HCT116 (cell line): Measurements from ENCODE around the gene SFR1. TPM values are rescaled to one million over a fixed set of nuclear protein-coding genes. Genes with fewer than 3 reads are reported as not detected.
A peak's percentile ranks its signal among the peaks of the same experiment; 100 is the strongest.

Source experiments
- ATAC-seq: fragments of 200-7000 bp; cut with Tn5 transposase; 2 replicates; pipeline ENCODE4 v1.9.1; 2020; ENCODE audit warnings: mild to moderate bottlenecking, moderate library complexity
- BruUV-seq: library from RNA; stranded (reverse); fragments of 400-500 nt; replicated peaks from 2 replicates; lab custom pipeline; 2021; lab: Mats Ljungman, UMichigan
- CTCF ChIA-PET: fragments of 300-600 bp; sonication (Branson Sonifier 250); formaldehyde crosslinking; loops from one replicate; lab custom pipeline; 2021; ENCODE audit warnings: antibody characterized with exemption; lab: Charles Lee
- POLR2A ChIA-PET: fragments of 300-600, 350-600 bp; sonication (Branson Sonifier 250); formaldehyde crosslinking; loops from one replicate; lab custom pipeline; 2021; ENCODE audit warnings: antibody characterized with exemption; lab: Charles Lee
- RAD21 ChIA-PET, 2 experiments: fragments of 300-600 bp; sonication (Branson Sonifier 250); formaldehyde crosslinking; loops; one replicate each; lab custom pipeline; 2023; ENCODE audit warnings: low total read pairs in 2 of 2; ENCODE audit not compliant: uncharacterized antibody in 2 of 2, unreplicated experiment in 2 of 2, low non-redundant PET in 1 of 2; lab: Charles Lee
- DNase-seq: peaks from one replicate; pipeline ENCODE4 v3.0.0-alpha.2; 2010; ENCODE audit warnings: low read depth, low spot score
- H2AFZ ChIP-seq: fragments of 200-600 bp; shearing (Covaris generic), sonication (generic); 2 replicates; pipeline ENCODE4 v1.6.1; 2017; ENCODE audit warnings: low read depth, mixed run types, mixed read lengths, antibody characterized with exemption, low read length; ENCODE audit not compliant: poor library complexity, severe bottlenecking
- H3K27ac ChIP-seq: 2 replicates; pipeline ENCODE4 v1.5.1; 2012; ENCODE audit warnings: low read depth, low read length
- H3K27me3 ChIP-seq: fragments of 200-600 bp; sonication (generic); 2 replicates; pipeline ENCODE4 v1.6.1; 2016; ENCODE audit warnings: mixed run types, low read length, mixed read lengths; ENCODE audit not compliant: insufficient read depth
- H3K36me3 ChIP-seq, 2 experiments: fragments of 200-500 bp in 1 of 2; fragments of 200-600 bp in 1 of 2; sonication (Bioruptor generic) in 1 of 2; sonication (generic) in 1 of 2; 2 replicates each; pipeline versions ENCODE4 v1.5.1 to v1.6.1; 2014 to 2016; ENCODE audit warnings: low read length in 2 of 2, inconsistent platforms in 1 of 2, mixed read lengths in 1 of 2, mixed run types in 1 of 2; ENCODE audit not compliant: insufficient read depth in 2 of 2, control insufficient read depth in 1 of 2
- H3K4me1 ChIP-seq, 2 experiments: fragments of 200-600 bp in 1 of 2; sonication (generic) in 1 of 2; 2 replicates each; pipeline versions ENCODE4 v1.5.1 to v1.6.1; 2012 to 2017; ENCODE audit warnings: low read length in 2 of 2, inconsistent platforms in 1 of 2, mild to moderate bottlenecking in 1 of 2, mixed read lengths in 1 of 2, mixed run types in 1 of 2, moderate library complexity in 1 of 2; ENCODE audit not compliant: insufficient read depth in 2 of 2, control insufficient read depth in 1 of 2
- H3K4me2 ChIP-seq: fragments of 200-600 bp; sonication (generic); 2 replicates; pipeline ENCODE4 v1.6.1; 2017; ENCODE audit warnings: mixed run types, low read length, mixed read lengths
- H3K4me3 ChIP-seq, 2 experiments: fragments of 200-600 bp in 1 of 2; sonication (generic) in 1 of 2; replicated peaks in 1 of 2; 2 replicates each; pipeline ENCODE4 v1.5.1; 2011 to 2016; ENCODE audit warnings: low read length in 2 of 2, control low read depth in 1 of 2, low read depth in 1 of 2, mild to moderate bottlenecking in 1 of 2, mixed read lengths in 1 of 2, mixed run types in 1 of 2
- H3K79me2 ChIP-seq: fragments of 200-600 bp; sonication (generic); 2 replicates; pipeline ENCODE4 v1.6.1; 2017; ENCODE audit warnings: mild to moderate bottlenecking, mixed run types, low read length, moderate library complexity, mixed read lengths; ENCODE audit not compliant: insufficient read depth
- H3K9ac ChIP-seq: fragments of 200-600 bp; sonication (generic); 2 replicates; pipeline ENCODE4 v1.6.1; 2016; ENCODE audit warnings: low read length, mixed read lengths
- H3K9me2 ChIP-seq: fragments of 200-600 bp; sonication (generic), shearing (Covaris generic); 2 replicates; pipeline ENCODE4 v1.6.1; 2017; ENCODE audit warnings: mixed run types, mild to moderate bottlenecking, moderate library complexity; ENCODE audit not compliant: insufficient read depth
- H3K9me3 ChIP-seq, 2 experiments: fragments of 200-500 bp in 1 of 2; fragments of 200-600 bp in 1 of 2; sonication (Bioruptor generic) in 1 of 2; sonication (generic) in 1 of 2; 2 replicates each; pipeline ENCODE4 v1.6.1; 2014 to 2017; ENCODE audit warnings: low read length in 2 of 2, mixed read lengths in 2 of 2, inconsistent platforms in 1 of 2, low read depth in 1 of 2, mild to moderate bottlenecking in 1 of 2, mixed run types in 1 of 2, moderate library complexity in 1 of 2; ENCODE audit not compliant: control insufficient read depth in 1 of 2, insufficient read depth in 1 of 2
- H4K20me1 ChIP-seq: fragments of 200-600 bp; sonication (generic), shearing (Covaris generic); 2 replicates; pipeline ENCODE4 v1.6.1; 2017; ENCODE audit warnings: mixed run types, mild to moderate bottlenecking, moderate library complexity; ENCODE audit not compliant: insufficient read depth
- CEBPB ChIP-seq: IDR thresholded peaks from 2 replicates; pipeline ENCODE4 v1.6.1; 2012; ENCODE audit warnings: low read depth
- ELF1 ChIP-seq: IDR thresholded peaks from 2 replicates; pipeline ENCODE4 v1.6.1; 2012; ENCODE audit warnings: low read depth, borderline replicate concordance
- EZH2 ChIP-seq: fragments of 200-600 bp; sonication (generic); IDR thresholded peaks from 2 replicates; pipeline ENCODE4 v1.6.1; 2017; ENCODE audit warnings: antibody characterized with exemption, mixed run types
- EZH2phosphoT487 ChIP-seq: fragments of 200-600 bp; IDR thresholded peaks from 2 replicates; pipeline ENCODE4 v1.6.1; 2018; ENCODE audit warnings: antibody characterized with exemption, borderline replicate concordance
- FOSL1 ChIP-seq: IDR thresholded peaks from 2 replicates; pipeline ENCODE4 v1.6.1; 2012; ENCODE audit warnings: low read depth
- POLR2AphosphoS5 ChIP-seq: IDR thresholded peaks from 2 replicates; pipeline ENCODE4 v1.6.1; 2011; ENCODE audit warnings: mild to moderate bottlenecking, low read depth, low read length, moderate library complexity
- RAD21 ChIP-seq: IDR thresholded peaks from 2 replicates; pipeline ENCODE4 v1.6.1; 2012; ENCODE audit warnings: low read depth, mild to moderate bottlenecking
- SIN3A ChIP-seq: IDR thresholded peaks from 2 replicates; pipeline ENCODE4 v1.6.1; 2012; ENCODE audit warnings: low read depth
- SP1 ChIP-seq: IDR thresholded peaks from 2 replicates; pipeline ENCODE4 v1.6.1; 2012; ENCODE audit warnings: low read depth
- SRF ChIP-seq: IDR thresholded peaks from 2 replicates; pipeline ENCODE4 v1.6.1; 2012; ENCODE audit warnings: low read depth
- ZNF274 ChIP-seq: fragments of 200-500 bp; sonication (Bioruptor generic); IDR thresholded peaks from 2 replicates; pipeline ENCODE4 v1.6.1; 2014; ENCODE audit warnings: mild to moderate bottlenecking, low read depth, low read length, inconsistent platforms
- intact Hi-C: fragments of 100-400 bp; cut with micrococcal nuclease; formaldehyde crosslinking; loops from 2 replicates; pipeline ENCODE4 v1.10.0; 2022
- total RNA-seq: library from RNA; stranded (reverse); gene quantifications from one replicate; pipeline ENCODE4 v1.2.1, GENCODE V29; 2021; ENCODE audit not compliant: unreplicated experiment
- TF ChIP-seq, protein P1 (sequence below), 3 experiments: fragments of 200-600 bp in 1 of 3; sonication (generic) in 1 of 3; IDR thresholded peaks in 2 of 3; conservative IDR thresholded peaks in 1 of 3; 2 replicates each; pipeline ENCODE4 v1.5.1; 2012 to 2017; ENCODE audit warnings: low read depth in 2 of 3, low read length in 2 of 3, antibody characterized with exemption in 1 of 3, borderline replicate concordance in 1 of 3, control low read depth in 1 of 3, mild to moderate bottlenecking in 1 of 3, mixed read lengths in 1 of 3, mixed run types in 1 of 3, moderate library complexity in 1 of 3; ENCODE audit not compliant: insufficient read depth in 1 of 3
- TF ChIP-seq, protein P2 (sequence below): IDR thresholded peaks from 2 replicates; pipeline ENCODE4 v1.6.1; 2012
- TF ChIP-seq, protein P3 (sequence below): IDR thresholded peaks from 2 replicates; pipeline ENCODE4 v1.6.1; 2012; ENCODE audit warnings: low read depth
- TF ChIP-seq, protein P4 (sequence below): IDR thresholded peaks from 2 replicates; pipeline ENCODE4 v1.6.1; 2012

The SFR1 gene
- total RNA-seq, 1 experiment from 2014 or later = 38.5 TPM

DNA sequence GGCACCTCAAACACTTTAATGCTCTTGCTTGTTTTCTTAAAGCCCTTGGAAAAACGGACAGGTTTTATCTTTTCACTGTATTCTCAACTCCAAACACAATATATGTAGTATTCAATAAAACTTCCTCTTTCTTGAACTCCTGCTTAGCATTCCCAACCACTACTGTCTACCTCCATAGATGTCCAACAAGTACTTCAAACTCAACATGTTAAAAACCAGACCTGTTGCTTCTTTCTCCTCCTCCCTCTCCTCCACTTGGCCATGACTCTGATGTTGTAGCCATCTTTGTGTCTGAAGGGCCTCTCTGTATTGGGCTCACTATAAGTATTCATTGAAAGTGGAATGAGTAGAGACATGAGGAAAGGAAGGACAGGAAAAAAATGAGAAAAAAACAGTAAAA, 20.1 kb upstream of the SFR1 start (continued):
- TF ChIP-seq, protein P1, sequence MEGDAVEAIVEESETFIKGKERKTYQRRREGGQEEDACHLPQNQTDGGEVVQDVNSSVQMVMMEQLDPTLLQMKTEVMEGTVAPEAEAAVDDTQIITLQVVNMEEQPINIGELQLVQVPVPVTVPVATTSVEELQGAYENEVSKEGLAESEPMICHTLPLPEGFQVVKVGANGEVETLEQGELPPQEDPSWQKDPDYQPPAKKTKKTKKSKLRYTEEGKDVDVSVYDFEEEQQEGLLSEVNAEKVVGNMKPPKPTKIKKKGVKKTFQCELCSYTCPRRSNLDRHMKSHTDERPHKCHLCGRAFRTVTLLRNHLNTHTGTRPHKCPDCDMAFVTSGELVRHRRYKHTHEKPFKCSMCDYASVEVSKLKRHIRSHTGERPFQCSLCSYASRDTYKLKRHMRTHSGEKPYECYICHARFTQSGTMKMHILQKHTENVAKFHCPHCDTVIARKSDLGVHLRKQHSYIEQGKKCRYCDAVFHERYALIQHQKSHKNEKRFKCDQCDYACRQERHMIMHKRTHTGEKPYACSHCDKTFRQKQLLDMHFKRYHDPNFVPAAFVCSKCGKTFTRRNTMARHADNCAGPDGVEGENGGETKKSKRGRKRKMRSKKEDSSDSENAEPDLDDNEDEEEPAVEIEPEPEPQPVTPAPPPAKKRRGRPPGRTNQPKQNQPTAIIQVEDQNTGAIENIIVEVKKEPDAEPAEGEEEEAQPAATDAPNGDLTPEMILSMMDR (IDR thresholded peaks at IDR 0.05 in 2 of 3, conservative IDR thresholded peaks at IDR 0.05 in 1 of 3; ENCODE audit: borderline replicate concordance in 1 of 3, insufficient read depth in 1 of 3, low read depth in 2 of 3, low read length in 2 of 3) = no peak
- TF ChIP-seq ZNF274 (no peak), SRF (no peak), EZH2 (no peak), ELF1 (no peak), SP1 (no peak), CEBPB (no peak), POLR2AphosphoS5 (no peak)
- TF ChIP-seq, protein P2, sequence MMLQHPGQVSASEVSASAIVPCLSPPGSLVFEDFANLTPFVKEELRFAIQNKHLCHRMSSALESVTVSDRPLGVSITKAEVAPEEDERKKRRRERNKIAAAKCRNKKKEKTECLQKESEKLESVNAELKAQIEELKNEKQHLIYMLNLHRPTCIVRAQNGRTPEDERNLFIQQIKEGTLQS = no peak

DNA sequence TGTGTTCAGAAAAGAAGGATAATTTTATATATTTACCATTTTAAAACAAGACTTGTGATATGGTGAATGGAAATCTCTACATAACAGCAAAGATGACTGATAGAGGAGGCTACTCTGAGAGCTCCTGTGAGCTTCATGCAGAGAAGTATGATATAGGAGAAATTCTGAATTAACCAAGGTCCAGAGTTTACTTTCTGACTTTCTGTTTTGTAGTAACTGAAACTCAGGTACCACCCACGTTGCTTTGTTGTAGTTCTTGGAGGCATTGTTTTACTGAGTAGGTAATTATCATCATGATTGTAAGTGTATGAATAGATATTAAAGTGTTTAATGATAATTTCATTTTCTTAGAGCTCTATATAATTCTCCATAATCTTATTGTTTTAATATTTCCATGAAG, 18.0 kb upstream of the SFR1 start:
- Histone ChIP-seq H3K27ac (no peak overlapping the region), H4K20me1 (no peaks in the 10 kb centered on the region), H3K4me2 (no peak overlapping the region), H3K4me3 (no peak overlapping the region), H3K9me3 (no peaks in the 10 kb centered on the region), H3K36me3 (no peaks in the 10 kb centered on the region), H3K4me1 (peaks cover 0 to 20% of the 10 kb centered on the region in 2 experiments; a peak in 2 of 4 replicates), H3K27me3 (no peaks in the 10 kb centered on the region)
- CTCF ChIA-PET = interaction anchor here (2.0 kb wide), 1 partner anchor 18 kb away, joined by 6 read pairs; the partner anchor contains the start of gene SFR1
- no TSS peak for BruUV-seq
- POLR2A ChIA-PET = interaction anchor here (0.7 to 1.1 kb wide), 2 partner anchors 9 to 17 kb away, joined by 3 to 4 read pairs; no protein-coding TSS in a partner anchor
- DNase-seq = no peak
- no peak for ATAC-seq
- RAD21 ChIA-PET = interaction anchor here in 1 of 2 experiments (0.5 kb wide), 1 partner anchor 282 kb away, joined by 3 read pairs; no protein-coding TSS in a partner anchor
- intact Hi-C loops = no loop called here
- no peak for TF ChIP-seq POLR2AphosphoS5
- no peak for TF ChIP-seq RAD21
- TF ChIP-seq, protein P1 (IDR thresholded peaks at IDR 0.05 in 2 of 3, conservative IDR thresholded peaks at IDR 0.05 in 1 of 3; ENCODE audit: borderline replicate concordance in 1 of 3, insufficient read depth in 1 of 3, low read depth in 2 of 3, low read length in 2 of 3) = no peak
- TF ChIP-seq, protein P3, sequence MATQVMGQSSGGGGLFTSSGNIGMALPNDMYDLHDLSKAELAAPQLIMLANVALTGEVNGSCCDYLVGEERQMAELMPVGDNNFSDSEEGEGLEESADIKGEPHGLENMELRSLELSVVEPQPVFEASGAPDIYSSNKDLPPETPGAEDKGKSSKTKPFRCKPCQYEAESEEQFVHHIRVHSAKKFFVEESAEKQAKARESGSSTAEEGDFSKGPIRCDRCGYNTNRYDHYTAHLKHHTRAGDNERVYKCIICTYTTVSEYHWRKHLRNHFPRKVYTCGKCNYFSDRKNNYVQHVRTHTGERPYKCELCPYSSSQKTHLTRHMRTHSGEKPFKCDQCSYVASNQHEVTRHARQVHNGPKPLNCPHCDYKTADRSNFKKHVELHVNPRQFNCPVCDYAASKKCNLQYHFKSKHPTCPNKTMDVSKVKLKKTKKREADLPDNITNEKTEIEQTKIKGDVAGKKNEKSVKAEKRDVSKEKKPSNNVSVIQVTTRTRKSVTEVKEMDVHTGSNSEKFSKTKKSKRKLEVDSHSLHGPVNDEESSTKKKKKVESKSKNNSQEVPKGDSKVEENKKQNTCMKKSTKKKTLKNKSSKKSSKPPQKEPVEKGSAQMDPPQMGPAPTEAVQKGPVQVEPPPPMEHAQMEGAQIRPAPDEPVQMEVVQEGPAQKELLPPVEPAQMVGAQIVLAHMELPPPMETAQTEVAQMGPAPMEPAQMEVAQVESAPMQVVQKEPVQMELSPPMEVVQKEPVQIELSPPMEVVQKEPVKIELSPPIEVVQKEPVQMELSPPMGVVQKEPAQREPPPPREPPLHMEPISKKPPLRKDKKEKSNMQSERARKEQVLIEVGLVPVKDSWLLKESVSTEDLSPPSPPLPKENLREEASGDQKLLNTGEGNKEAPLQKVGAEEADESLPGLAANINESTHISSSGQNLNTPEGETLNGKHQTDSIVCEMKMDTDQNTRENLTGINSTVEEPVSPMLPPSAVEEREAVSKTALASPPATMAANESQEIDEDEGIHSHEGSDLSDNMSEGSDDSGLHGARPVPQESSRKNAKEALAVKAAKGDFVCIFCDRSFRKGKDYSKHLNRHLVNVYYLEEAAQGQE = no peak
- TF ChIP-seq SRF = no peak
- no peak for TF ChIP-seq SIN3A
- TF ChIP-seq CEBPB = no peak
- TF ChIP-seq EZH2 = no peak
- no peak for TF ChIP-seq EZH2phosphoT487
- TF ChIP-seq, protein P2 = no peak
- no peak for TF ChIP-seq ELF1
- TF ChIP-seq, protein P4, sequence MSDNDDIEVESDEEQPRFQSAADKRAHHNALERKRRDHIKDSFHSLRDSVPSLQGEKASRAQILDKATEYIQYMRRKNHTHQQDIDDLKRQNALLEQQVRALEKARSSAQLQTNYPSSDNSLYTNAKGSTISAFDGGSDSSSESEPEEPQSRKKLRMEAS = no peak
- no peak for TF ChIP-seq ZNF274
- no peak for TF ChIP-seq FOSL1
- TF ChIP-seq, all 23 proteins: peak for 0
- peak overlapping the region; percentile 38 for H2AFZ ChIP-seq
- H3K79me2 ChIP-seq = no peaks in the 10 kb centered on the region
- no peaks in the 10 kb centered on the region for H3K9me2 ChIP-seq
- H3K9ac ChIP-seq = no peak overlapping the region
